Stomach (tissue), 4 donors: Measurements from ENCODE around the gene RPAP2.

Experiments used
- EP300 ChIP-seq: sonication (generic); formaldehyde crosslinking; IDR thresholded peaks from one replicate; pipeline ENCODE4 v1.6.1; 2017; ENCODE audit warnings: antibody characterized with exemption
- POLR2A ChIP-seq, 4 donors: fragments of 450-650 bp; IDR thresholded peaks; one replicate each; pipeline ENCODE4 v1.6.1; 2016; ENCODE audit warnings: antibody characterized with exemption in 4 of 4, control low read depth in 2 of 4, mild to moderate bottlenecking in 1 of 4, moderate library complexity in 1 of 4
- POLR2AphosphoS5 ChIP-seq, 3 donors: sonication (generic); formaldehyde crosslinking; IDR thresholded peaks; one replicate each; pipeline ENCODE4 v1.6.1; 2016; ENCODE audit warnings: antibody characterized with exemption in 3 of 3
- TF ChIP-seq, protein P1 (sequence below), 7 experiments: fragments of 450-650 bp in 4 of 7; fragments of 200-600 bp in 3 of 7; sonication (generic) in 3 of 7; IDR thresholded peaks; one replicate each; pipeline ENCODE4 v1.5.1; 2016 to 2019; ENCODE audit warnings: antibody characterized with exemption in 7 of 7, control low read depth in 2 of 7, mild to moderate bottlenecking in 1 of 7

DNA sequence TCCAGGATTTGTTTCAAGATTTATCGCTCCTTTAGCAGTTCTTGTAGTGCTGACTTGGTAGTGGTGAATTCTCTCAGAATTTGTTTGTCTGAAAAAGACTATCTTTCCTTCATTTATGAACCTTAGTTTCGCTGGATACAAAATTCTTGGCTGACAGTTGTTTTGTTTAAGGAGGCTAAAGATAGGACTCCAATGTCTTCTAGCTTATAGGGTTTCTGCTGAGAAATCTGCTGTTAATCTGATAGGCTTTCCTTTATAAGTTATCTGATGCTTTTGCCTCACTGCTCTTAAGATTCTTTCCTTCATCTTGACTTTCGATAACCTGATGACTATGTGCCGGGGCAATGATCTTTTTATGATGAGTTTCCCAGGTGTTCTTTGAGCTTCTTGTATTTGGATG lies 28.9 kb downstream of the RPAP2 start:
- TF ChIP-seq, protein P1, sequence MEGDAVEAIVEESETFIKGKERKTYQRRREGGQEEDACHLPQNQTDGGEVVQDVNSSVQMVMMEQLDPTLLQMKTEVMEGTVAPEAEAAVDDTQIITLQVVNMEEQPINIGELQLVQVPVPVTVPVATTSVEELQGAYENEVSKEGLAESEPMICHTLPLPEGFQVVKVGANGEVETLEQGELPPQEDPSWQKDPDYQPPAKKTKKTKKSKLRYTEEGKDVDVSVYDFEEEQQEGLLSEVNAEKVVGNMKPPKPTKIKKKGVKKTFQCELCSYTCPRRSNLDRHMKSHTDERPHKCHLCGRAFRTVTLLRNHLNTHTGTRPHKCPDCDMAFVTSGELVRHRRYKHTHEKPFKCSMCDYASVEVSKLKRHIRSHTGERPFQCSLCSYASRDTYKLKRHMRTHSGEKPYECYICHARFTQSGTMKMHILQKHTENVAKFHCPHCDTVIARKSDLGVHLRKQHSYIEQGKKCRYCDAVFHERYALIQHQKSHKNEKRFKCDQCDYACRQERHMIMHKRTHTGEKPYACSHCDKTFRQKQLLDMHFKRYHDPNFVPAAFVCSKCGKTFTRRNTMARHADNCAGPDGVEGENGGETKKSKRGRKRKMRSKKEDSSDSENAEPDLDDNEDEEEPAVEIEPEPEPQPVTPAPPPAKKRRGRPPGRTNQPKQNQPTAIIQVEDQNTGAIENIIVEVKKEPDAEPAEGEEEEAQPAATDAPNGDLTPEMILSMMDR (IDR thresholded peaks at IDR 0.05) = no peak
- TF ChIP-seq POLR2A (IDR thresholded peaks at IDR 0.05) (no peak), EP300 (no peak), POLR2AphosphoS5 (IDR thresholded peaks at IDR 0.05) (no peak)
